ENCODE results near the gene SEMA4A.

DNA sequence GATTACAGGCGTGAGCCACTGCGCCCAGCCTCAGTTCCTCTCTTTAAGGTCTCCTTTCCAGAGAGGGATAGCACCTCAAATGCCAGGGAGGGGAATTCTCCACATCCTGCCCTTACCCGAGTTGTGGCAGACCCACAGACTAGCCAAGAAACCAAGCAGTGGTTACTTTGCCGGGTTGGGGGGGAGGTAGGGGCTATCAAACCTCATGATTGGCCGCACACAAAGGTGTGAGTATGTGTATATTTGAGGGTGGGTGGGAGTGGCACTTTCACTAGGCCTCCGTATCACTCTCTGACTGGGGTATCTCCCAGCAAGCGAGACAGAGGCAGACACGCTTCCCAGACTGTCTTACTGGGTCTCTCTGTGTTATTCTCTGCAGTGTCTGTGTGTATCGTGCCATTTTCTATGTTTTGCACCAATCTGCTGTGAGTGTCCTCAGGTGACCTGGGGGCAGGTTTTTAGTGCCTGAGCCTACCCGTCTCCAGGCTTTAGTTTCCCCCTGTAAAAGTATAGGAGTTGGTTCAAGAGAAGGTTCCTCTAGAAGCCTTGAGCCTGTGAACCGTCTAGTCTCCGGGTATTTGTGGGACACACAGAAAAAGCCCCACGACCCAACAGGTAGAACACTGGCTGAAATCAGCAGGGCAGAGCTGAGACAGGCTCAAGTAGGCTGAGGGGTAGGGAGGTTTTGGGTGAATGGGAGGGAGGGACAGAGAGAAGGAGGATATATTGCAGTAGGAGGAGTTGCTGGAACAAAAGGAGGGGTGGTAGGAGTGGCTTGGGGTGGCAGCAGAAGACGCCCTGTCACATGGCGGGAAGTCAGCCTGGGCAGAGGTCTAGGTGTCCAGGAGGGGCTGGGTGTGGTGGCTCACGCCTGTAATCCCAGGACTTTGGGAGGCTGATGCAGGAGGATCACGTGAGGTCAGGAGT lies 28.6 kb upstream of the SEMA4A start:
- TF ChIP-seq TCF12 (IDR thresholded peaks at IDR 0.05) (no peak), SMC3 (IDR thresholded peaks at IDR 0.05; ENCODE audit: low read depth, low read length) (no peak), CTCF (IDR thresholded peaks at IDR 0.05) (no peak), ELF1 (IDR thresholded peaks at IDR 0.05) (no peak), EP300 (IDR thresholded peaks at IDR 0.05; ENCODE audit: borderline replicate concordance in 1 of 2, low read depth in 1 of 2, low read length in 1 of 2) (no peak), RAD21 (IDR thresholded peaks at IDR 0.05; ENCODE audit: low read length) (no peak), GATA2 (CRISPR knock-in tag; IDR thresholded peaks at IDR 0.05) (no peak), TEAD4 (IDR thresholded peaks at IDR 0.05; ENCODE audit: borderline replicate concordance, insufficient read depth) (no peak), TAF1 (IDR thresholded peaks at IDR 0.05; ENCODE audit: borderline replicate concordance, low read depth, low read length) (no peak), JUND (IDR thresholded peaks at IDR 0.05) (no peak), YY1 (IDR thresholded peaks at IDR 0.05; ENCODE audit: low read depth) (no peak)
- TF ChIP-seq, protein P1, sequence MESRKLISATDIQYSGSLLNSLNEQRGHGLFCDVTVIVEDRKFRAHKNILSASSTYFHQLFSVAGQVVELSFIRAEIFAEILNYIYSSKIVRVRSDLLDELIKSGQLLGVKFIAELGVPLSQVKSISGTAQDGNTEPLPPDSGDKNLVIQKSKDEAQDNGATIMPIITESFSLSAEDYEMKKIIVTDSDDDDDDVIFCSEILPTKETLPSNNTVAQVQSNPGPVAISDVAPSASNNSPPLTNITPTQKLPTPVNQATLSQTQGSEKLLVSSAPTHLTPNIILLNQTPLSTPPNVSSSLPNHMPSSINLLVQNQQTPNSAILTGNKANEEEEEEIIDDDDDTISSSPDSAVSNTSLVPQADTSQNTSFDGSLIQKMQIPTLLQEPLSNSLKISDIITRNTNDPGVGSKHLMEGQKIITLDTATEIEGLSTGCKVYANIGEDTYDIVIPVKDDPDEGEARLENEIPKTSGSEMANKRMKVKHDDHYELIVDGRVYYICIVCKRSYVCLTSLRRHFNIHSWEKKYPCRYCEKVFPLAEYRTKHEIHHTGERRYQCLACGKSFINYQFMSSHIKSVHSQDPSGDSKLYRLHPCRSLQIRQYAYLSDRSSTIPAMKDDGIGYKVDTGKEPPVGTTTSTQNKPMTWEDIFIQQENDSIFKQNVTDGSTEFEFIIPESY (IDR thresholded peaks at IDR 0.05; ENCODE audit: borderline replicate concordance, low read depth) = no peak
